Panc1 (cell line): ENCODE measurements around the gene C18orf54. TPM values are rescaled to one million over a fixed set of nuclear protein-coding genes. Genes with fewer than 3 reads are reported as not detected.

Experiments used
- ATAC-seq: fragments of 200-7000 bp; cut with Tn5 transposase; 2 replicates; pipeline ENCODE4 v1.9.1; 2020; ENCODE audit warnings: mild to moderate bottlenecking, moderate library complexity
- BruUV-seq: library from RNA; stranded (reverse); fragments of 400-500 nt; replicated peaks from 2 replicates; lab custom pipeline; 2021; lab: Mats Ljungman, UMichigan
- CTCF ChIA-PET: fragments of 300-600 bp; sonication (Branson Sonifier 250); formaldehyde crosslinking; loops from one replicate; lab custom pipeline; 2022; ENCODE audit warnings: antibody characterized with exemption; lab: Charles Lee
- POLR2A ChIA-PET: fragments of 300-600 bp; sonication (Branson Sonifier 250); formaldehyde crosslinking; loops from one replicate; lab custom pipeline; 2022; ENCODE audit warnings: antibody characterized with exemption; lab: Charles Lee
- DNase-seq: peaks from one replicate; pipeline ENCODE4 v3.0.0-alpha.2; 2010; ENCODE audit warnings: low read depth, low spot score
- H3K27ac ChIP-seq: 2 replicates; pipeline ENCODE4 v1.5.1; 2011; ENCODE audit warnings: mild to moderate bottlenecking, low read length, inconsistent platforms
- H3K27me3 ChIP-seq: fragments of 200-500 bp; sonication (Bioruptor generic); 2 replicates; pipeline ENCODE4 v1.6.0; 2014; ENCODE audit warnings: low read length, inconsistent platforms; ENCODE audit not compliant: control insufficient read depth, insufficient read depth
- H3K36me3 ChIP-seq: fragments of 200-500 bp; sonication (Bioruptor generic); 2 replicates; pipeline ENCODE4 v1.5.1; 2014; ENCODE audit warnings: inconsistent platforms, mild to moderate bottlenecking, low read length, moderate library complexity; ENCODE audit not compliant: control insufficient read depth, insufficient read depth
- H3K4me1 ChIP-seq: 2 replicates; pipeline ENCODE4 v1.5.1; 2011; ENCODE audit warnings: inconsistent platforms, mild to moderate bottlenecking, low read length, moderate library complexity; ENCODE audit not compliant: control insufficient read depth, insufficient read depth
- H3K4me3 ChIP-seq, 2 experiments: 2 replicates each; pipeline ENCODE4 v1.5.1; 2011 to 2012; ENCODE audit warnings: low read depth in 2 of 2, low read length in 2 of 2, mild to moderate bottlenecking in 2 of 2, inconsistent platforms in 1 of 2, moderate library complexity in 1 of 2
- H3K9me3 ChIP-seq: fragments of 200-500 bp; sonication (Bioruptor generic); 2 replicates; pipeline ENCODE4 v1.5.1; 2014; ENCODE audit warnings: low read depth, mild to moderate bottlenecking, inconsistent platforms, low read length, moderate library complexity; ENCODE audit not compliant: control insufficient read depth, insufficient read depth
- POLR2AphosphoS5 ChIP-seq: IDR thresholded peaks from 2 replicates; pipeline ENCODE4 v1.6.1; 2012; ENCODE audit warnings: mild to moderate bottlenecking, low read depth, low read length, moderate library complexity
- REST ChIP-seq, 2 experiments: IDR thresholded peaks; 2 replicates each; pipeline ENCODE4 v1.6.1; 2011 to 2012; ENCODE audit warnings: low read depth in 2 of 2, control low read depth in 1 of 2, low read length in 1 of 2, mild to moderate bottlenecking in 1 of 2, moderate library complexity in 1 of 2; ENCODE audit not compliant: insufficient read depth in 1 of 2
- SIN3A ChIP-seq: IDR thresholded peaks from 2 replicates; pipeline ENCODE4 v1.6.1; 2012; ENCODE audit warnings: low read depth, mild to moderate bottlenecking, low read length, moderate library complexity, borderline replicate concordance; ENCODE audit not compliant: insufficient read depth
- TCF7L2 ChIP-seq: IDR thresholded peaks from 2 replicates; pipeline ENCODE4 v1.6.1; 2011; ENCODE audit warnings: mild to moderate bottlenecking, low read depth, low read length, inconsistent platforms
- in situ Hi-C: cut with HindIII; loops from 2 replicates; pipeline ENCODE4 v1.10.0; 2016; ENCODE audit warnings: low sequenced_read_pairs, low pct_unique_long_range_greater_than_20kb
- intact Hi-C: fragments of 100-400 bp; cut with micrococcal nuclease; formaldehyde crosslinking; loops from one replicate; pipeline ENCODE4 v1.10.0; 2022; ENCODE audit not compliant: unreplicated experiment
- total RNA-seq: library from RNA; stranded (reverse); gene quantifications from one replicate; pipeline ENCODE4 v1.2.1, GENCODE V29; 2021; ENCODE audit not compliant: unreplicated experiment
- TF ChIP-seq, protein P1 (sequence below): fragments of 450-650 bp; IDR thresholded peaks from 2 replicates; pipeline ENCODE4 v1.5.1; 2017; ENCODE audit warnings: mild to moderate bottlenecking

C18orf54 gene
- total RNA-seq, 1 experiment from 2014 or later, result 7.5 TPM

DNA sequence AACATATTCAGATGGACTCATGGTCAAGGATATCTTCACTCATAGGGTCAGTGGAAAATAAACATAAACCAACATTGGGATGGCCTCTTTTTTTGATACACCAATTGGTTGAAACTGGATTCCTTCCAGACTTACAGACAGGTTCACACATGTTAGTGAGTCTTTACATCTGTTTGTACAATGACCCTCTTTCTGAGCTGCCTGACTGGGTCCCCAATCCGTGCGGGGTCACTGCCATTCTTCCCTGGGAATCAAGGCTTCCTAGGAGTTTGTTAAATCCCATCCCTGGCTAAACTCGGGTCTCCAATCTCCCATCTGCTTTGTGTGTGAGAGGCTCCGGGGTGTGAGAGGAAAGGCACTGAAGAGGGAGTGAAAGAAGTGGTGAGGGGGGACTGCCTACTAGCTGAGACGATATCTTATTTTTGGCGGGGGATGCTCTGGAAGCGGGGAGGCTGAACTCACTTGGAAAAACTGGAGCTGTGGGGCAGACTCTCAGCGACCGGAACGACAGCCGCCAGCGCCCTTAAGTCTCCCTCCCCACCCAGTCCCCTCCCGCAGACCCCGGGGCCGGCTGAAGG lies 535 bp upstream of the C18orf54 start:
- intact Hi-C loops, result loop anchor here (10.0 kb wide), 1 partner anchor 82 kb away; no protein-coding TSS in a partner anchor
- Histone ChIP-seq H3K36me3 (no peaks in the 10 kb centered on the region; the same call in 1 of the 2 replicates), H3K9me3 (no peaks in the 10 kb centered on the region), H3K27me3 (no peaks in the 10 kb centered on the region), H3K27ac (peak overlapping the region; percentile 86), H3K4me1 (peaks cover 2% of the 10 kb centered on the region; the same call in 1 of the 2 replicates), H3K4me3 (peak overlapping the region; percentile 72 to 94)
- no peak for TF ChIP-seq TCF7L2
- TF ChIP-seq, protein P1, sequence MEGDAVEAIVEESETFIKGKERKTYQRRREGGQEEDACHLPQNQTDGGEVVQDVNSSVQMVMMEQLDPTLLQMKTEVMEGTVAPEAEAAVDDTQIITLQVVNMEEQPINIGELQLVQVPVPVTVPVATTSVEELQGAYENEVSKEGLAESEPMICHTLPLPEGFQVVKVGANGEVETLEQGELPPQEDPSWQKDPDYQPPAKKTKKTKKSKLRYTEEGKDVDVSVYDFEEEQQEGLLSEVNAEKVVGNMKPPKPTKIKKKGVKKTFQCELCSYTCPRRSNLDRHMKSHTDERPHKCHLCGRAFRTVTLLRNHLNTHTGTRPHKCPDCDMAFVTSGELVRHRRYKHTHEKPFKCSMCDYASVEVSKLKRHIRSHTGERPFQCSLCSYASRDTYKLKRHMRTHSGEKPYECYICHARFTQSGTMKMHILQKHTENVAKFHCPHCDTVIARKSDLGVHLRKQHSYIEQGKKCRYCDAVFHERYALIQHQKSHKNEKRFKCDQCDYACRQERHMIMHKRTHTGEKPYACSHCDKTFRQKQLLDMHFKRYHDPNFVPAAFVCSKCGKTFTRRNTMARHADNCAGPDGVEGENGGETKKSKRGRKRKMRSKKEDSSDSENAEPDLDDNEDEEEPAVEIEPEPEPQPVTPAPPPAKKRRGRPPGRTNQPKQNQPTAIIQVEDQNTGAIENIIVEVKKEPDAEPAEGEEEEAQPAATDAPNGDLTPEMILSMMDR, result no peak
- TF ChIP-seq POLR2AphosphoS5, result no peak
- no peak for TF ChIP-seq SIN3A
- TF ChIP-seq REST (IDR thresholded peaks at IDR 0.05; ENCODE audit: insufficient read depth in 1 of 2, low read depth in 2 of 2, low read length in 1 of 2), result no peak
- no peak for DNase-seq
- in situ Hi-C loops, result no loop called here
- ATAC-seq, result no peak; the same call in 1 of the 2 replicates
- CTCF ChIA-PET, result interaction anchor here (1.1 kb wide), 1 partner anchor 35 kb away, joined by 3 read pairs; no protein-coding TSS in a partner anchor
- BruUV-seq, result TSS peak; percentile 82
- POLR2A ChIA-PET, result no interaction called here

DNA sequence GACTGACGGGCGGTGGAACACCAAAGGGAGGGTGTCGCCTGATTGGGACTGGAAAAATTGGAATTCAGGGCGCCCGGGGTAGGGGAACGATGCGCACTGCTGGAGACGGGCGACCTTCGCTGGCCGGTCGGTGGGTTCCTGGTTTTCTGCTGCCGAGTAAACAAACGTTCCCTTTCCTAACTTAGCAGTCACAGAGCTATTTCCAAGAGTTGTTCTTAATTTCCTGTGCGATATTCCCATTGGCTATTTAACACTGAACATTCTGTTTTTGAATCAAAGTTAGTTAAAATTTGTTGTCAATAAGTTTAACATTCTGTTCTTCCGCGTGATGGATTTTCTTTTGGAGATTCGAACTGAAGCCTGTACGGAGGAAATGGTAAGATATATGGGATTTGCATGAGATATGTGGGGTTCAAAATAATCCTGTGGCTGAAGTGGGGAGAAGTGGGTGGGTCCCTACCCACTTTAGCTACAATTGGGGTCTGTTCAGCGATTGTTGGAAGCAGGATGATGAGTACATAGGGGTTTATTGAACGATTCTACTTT lies 862 bp downstream of the C18orf54 start:
- intact Hi-C loops, result loop anchor here (10.0 kb wide), 1 partner anchor 84 kb away; no protein-coding TSS in a partner anchor
- ChIA-PET CTCF (interaction anchor here (0.6 kb wide), 1 partner anchor 20 kb away, joined by 3 read pairs; no protein-coding TSS in a partner anchor), POLR2A (no interaction called here)
- TSS peak; percentile 67 for BruUV-seq
- H3K27me3 ChIP-seq, result no peaks in the 10 kb centered on the region
- H3K27ac ChIP-seq, result peak overlapping the region; percentile 86
- H3K4me1 ChIP-seq, result peaks cover 2% of the 10 kb centered on the region; the same call in 1 of the 2 replicates
- H3K4me3 ChIP-seq, result peak overlapping the region; percentile 72 to 94
- TF ChIP-seq, protein P1, result no peak
- no peak for TF ChIP-seq SIN3A
- in situ Hi-C loops, result no loop called here
- no peaks in the 10 kb centered on the region; the same call in 1 of the 2 replicates for H3K36me3 ChIP-seq
- ATAC-seq (peak; percentile 29; the same call in 1 of the 2 replicates), DNase-seq (no peak)
- H3K9me3 ChIP-seq, result no peaks in the 10 kb centered on the region
